Endothelial cell of umbilical vein (primary cell): Measurements from ENCODE around the gene ADAM10. TPM values are rescaled to one million over a fixed set of nuclear protein-coding genes. Genes with fewer than 3 reads are reported as not detected.

Source experiments
- BruUV-seq: library from RNA; stranded (reverse); fragments of 400-500 nt; replicated peaks from 2 replicates; lab custom pipeline; 2021; lab: Mats Ljungman, UMichigan
- CTCF ChIA-PET: fragments of 300-600, 350-600 bp; sonication (Branson Sonifier 250); formaldehyde crosslinking; loops from one replicate; lab custom pipeline; 2021; ENCODE audit warnings: antibody characterized with exemption, inconsistent platforms; lab: Charles Lee
- POLR2A ChIA-PET: fragments of 300-600, 350-600 bp; sonication (Branson Sonifier 250); formaldehyde crosslinking; loops from one replicate; lab custom pipeline; 2021; ENCODE audit warnings: antibody characterized with exemption, inconsistent platforms; lab: Charles Lee
- DNase-seq: peaks from one replicate; pipeline ENCODE4 v3.0.0-alpha.2; 2011; ENCODE audit warnings: low read depth, low spot score
- FAIRE-seq: peaks from 2 replicates; lab custom pipeline; 2011; peaks lifted over from hg19 to GRCh38; lab: Jason Lieb, UNC
- H2AFZ ChIP-seq: 2 replicates; pipeline ENCODE4 v1.6.0; 2012; ENCODE audit warnings: low read depth, low read length, control low read depth, inconsistent platforms
- H3K27ac ChIP-seq: 2 replicates; pipeline ENCODE4 v1.5.1; 2011; ENCODE audit warnings: low read depth, mild to moderate bottlenecking, control low read depth, low read length, moderate library complexity; ENCODE audit not compliant: insufficient read depth
- H3K27me3 ChIP-seq, 2 experiments: 2 replicates each; pipeline versions ENCODE4 v1.6.0 to v1.6.1; 2011; ENCODE audit warnings: low read length in 2 of 2, mixed read lengths in 1 of 2; ENCODE audit not compliant: control insufficient read depth in 2 of 2, insufficient read depth in 2 of 2
- H3K36me3 ChIP-seq, 2 experiments: 2 replicates in 1 of 2; 3 replicates in 1 of 2; pipeline ENCODE4 v1.5.1; 2011; ENCODE audit warnings: low read length in 2 of 2, mild to moderate bottlenecking in 1 of 2, moderate library complexity in 1 of 2; ENCODE audit not compliant: control insufficient read depth in 2 of 2, insufficient read depth in 2 of 2; ENCODE audit errors: extremely low read depth in 1 of 2
- H3K4me1 ChIP-seq: 3 replicates; pipeline ENCODE4 v1.5.1; 2011; ENCODE audit warnings: mild to moderate bottlenecking, low read length; ENCODE audit not compliant: control insufficient read depth, insufficient read depth; ENCODE audit errors: extremely low read depth
- H3K4me2 ChIP-seq: 2 replicates; pipeline ENCODE4 v1.6.1; 2011; ENCODE audit warnings: low read length, control low read depth, mixed read lengths; ENCODE audit not compliant: insufficient read depth
- H3K4me3 ChIP-seq, 3 experiments: fragments of 200-600 bp in 1 of 3; sonication (generic), shearing (Covaris generic) in 1 of 3; replicated peaks in 1 of 3; 2 replicates each; pipeline ENCODE4 v1.5.1; 2011 to 2016; ENCODE audit warnings: control low read depth in 3 of 3, low read length in 3 of 3, mild to moderate bottlenecking in 2 of 3, inconsistent platforms in 1 of 3, low read depth in 1 of 3, moderate library complexity in 1 of 3; ENCODE audit not compliant: insufficient read depth in 1 of 3
- H3K79me2 ChIP-seq: 2 replicates; pipeline ENCODE4 v1.6.0; 2012; ENCODE audit warnings: low read length, inconsistent platforms; ENCODE audit not compliant: control insufficient read depth, insufficient read depth
- H3K9ac ChIP-seq: replicated peaks from 2 replicates; pipeline ENCODE3; 2011; ENCODE audit warnings: low read length, control low read depth; ENCODE audit not compliant: insufficient read depth; ENCODE audit errors: extremely low read depth
- H3K9me1 ChIP-seq: replicated peaks from 3 replicates; pipeline ENCODE4 v1.6.0; 2011; ENCODE audit warnings: mild to moderate bottlenecking, low read length; ENCODE audit not compliant: control insufficient read depth, insufficient read depth; ENCODE audit errors: extremely low read depth
- H3K9me3 ChIP-seq: replicated peaks from 2 replicates; pipeline ENCODE4 v1.5.1; 2012; ENCODE audit warnings: low read length, inconsistent platforms; ENCODE audit not compliant: control insufficient read depth, insufficient read depth
- H4K20me1 ChIP-seq: replicated peaks from 2 replicates; pipeline ENCODE3; 2011; ENCODE audit warnings: mild to moderate bottlenecking, low read length; ENCODE audit not compliant: control insufficient read depth, insufficient read depth; ENCODE audit errors: extremely low read depth
- EZH2 ChIP-seq: IDR thresholded peaks from 2 replicates; pipeline ENCODE4 v1.6.1; 2012; ENCODE audit warnings: borderline replicate concordance, low read depth, mild to moderate bottlenecking, moderate library complexity, low read length, inconsistent platforms; ENCODE audit not compliant: severe bottlenecking
- FOS ChIP-seq: IDR thresholded peaks from 2 replicates; pipeline ENCODE4 v1.6.1; 2011; ENCODE audit warnings: mild to moderate bottlenecking, low read length, moderate library complexity, borderline replicate concordance; ENCODE audit not compliant: insufficient read depth
- GATA2 ChIP-seq: IDR thresholded peaks from 2 replicates; pipeline ENCODE4 v1.7.0; 2011; ENCODE audit warnings: low read depth, mild to moderate bottlenecking, moderate library complexity, mixed read lengths, low read length; ENCODE audit not compliant: insufficient read length, insufficient read depth
- JUN ChIP-seq: IDR thresholded peaks from 2 replicates; pipeline ENCODE4 v1.6.1; 2011; ENCODE audit warnings: borderline replicate concordance, low read depth; ENCODE audit not compliant: insufficient read length, insufficient read depth
- MAX ChIP-seq: IDR thresholded peaks from 2 replicates; pipeline ENCODE4 v1.6.1; 2011; ENCODE audit not compliant: insufficient read depth, insufficient read length
- MYC ChIP-seq: IDR thresholded peaks from one replicate; pipeline ENCODE4 v1.6.1; 2011; ENCODE audit warnings: mild to moderate bottlenecking, low read depth, low read length
- POLR2A ChIP-seq: IDR thresholded peaks from 2 replicates; pipeline ENCODE4 v1.6.1; 2012; ENCODE audit warnings: low read depth, mild to moderate bottlenecking, control low read depth, low read length
- POLR2AphosphoS5 ChIP-seq: IDR thresholded peaks from 2 replicates; pipeline ENCODE4 v1.6.1; 2012; ENCODE audit warnings: low read depth, mild to moderate bottlenecking, control low read depth, low read length, moderate library complexity; ENCODE audit not compliant: insufficient read depth
- dilution Hi-C: fragments of 300-500 bp; cut with MboI; formaldehyde crosslinking; loops from one replicate; pipeline ENCODE4 v1.15.0; 2019; ENCODE audit warnings: low sequenced_read_pairs; ENCODE audit not compliant: extremely low pct_ligation_motif_present
- intact Hi-C: fragments of 100-400 bp; cut with micrococcal nuclease; formaldehyde crosslinking; loops from one replicate; pipeline ENCODE4 v1.10.0; 2022
- polyA plus RNA-seq, 4 experiments: library from polyadenylated mRNA; depleted of rRNA in 3 of 4; stranded (reverse) in 3 of 4; unstranded in 1 of 4; fragments of >200 nt; gene quantifications; 2 replicates each; pipeline versions ENCODE4 v1.2.1 to v1.2.3, GENCODE V29; 2011 to 2012; ENCODE audit warnings: missing spikeins in 1 of 4
- total RNA-seq: library from RNA; stranded (reverse); gene quantifications from 2 replicates; pipeline ENCODE4 v1.2.3, GENCODE V29; 2021
- TF ChIP-seq, protein P1 (sequence below), 2 donors: IDR thresholded peaks; 1 replicate in 1 of 2; 2 replicates in 1 of 2; pipeline ENCODE4 v1.5.1; 2011; ENCODE audit warnings: low read length in 2 of 2, mild to moderate bottlenecking in 2 of 2, moderate library complexity in 2 of 2, control low read depth in 1 of 2, inconsistent platforms in 1 of 2, low read depth in 1 of 2; ENCODE audit not compliant: insufficient read depth in 1 of 2; ENCODE audit errors: extremely low read depth in 1 of 2

Gene ADAM10
- total and polyA plus RNA-seq, 2 donors (not counting 3 experiments of a cell fraction or from before 2014, with no cell fraction given): 91.3 to 203 TPM

GRCh38 chr15:58549785-58550074 lies 199.8 kb downstream of the ADAM10 start:
- BruUV-seq: no TSS peak
- intact Hi-C loops: no loop called here
- dilution Hi-C loops: no loop called here
- ChIA-PET CTCF (interaction anchor here (0.9 kb wide), 1 partner anchor 10 kb away, joined by 3 read pairs; no protein-coding TSS in a partner anchor), POLR2A (no interaction called here)
- Histone ChIP-seq H3K9ac (no peak overlapping the region), H3K4me2 (no peak overlapping the region), H4K20me1 (no peaks in the 10 kb centered on the region), H3K27ac (no peak overlapping the region), H3K79me2 (no peaks in the 10 kb centered on the region), H3K9me3 (no peaks in the 10 kb centered on the region), H3K27me3 (no peaks in the 10 kb centered on the region), H3K9me1 (no peaks in the 10 kb centered on the region), H3K4me3 (no peak overlapping the region), H3K4me1 (peaks cover 30% of the 10 kb centered on the region), H2AFZ (no peak overlapping the region), H3K36me3 (no peaks in the 10 kb centered on the region)
- DNase-seq (no peak), FAIRE-seq (no peak)
- TF ChIP-seq JUN: no peak
- no peak for TF ChIP-seq POLR2A
- TF ChIP-seq EZH2: no peak
- TF ChIP-seq, protein P1, sequence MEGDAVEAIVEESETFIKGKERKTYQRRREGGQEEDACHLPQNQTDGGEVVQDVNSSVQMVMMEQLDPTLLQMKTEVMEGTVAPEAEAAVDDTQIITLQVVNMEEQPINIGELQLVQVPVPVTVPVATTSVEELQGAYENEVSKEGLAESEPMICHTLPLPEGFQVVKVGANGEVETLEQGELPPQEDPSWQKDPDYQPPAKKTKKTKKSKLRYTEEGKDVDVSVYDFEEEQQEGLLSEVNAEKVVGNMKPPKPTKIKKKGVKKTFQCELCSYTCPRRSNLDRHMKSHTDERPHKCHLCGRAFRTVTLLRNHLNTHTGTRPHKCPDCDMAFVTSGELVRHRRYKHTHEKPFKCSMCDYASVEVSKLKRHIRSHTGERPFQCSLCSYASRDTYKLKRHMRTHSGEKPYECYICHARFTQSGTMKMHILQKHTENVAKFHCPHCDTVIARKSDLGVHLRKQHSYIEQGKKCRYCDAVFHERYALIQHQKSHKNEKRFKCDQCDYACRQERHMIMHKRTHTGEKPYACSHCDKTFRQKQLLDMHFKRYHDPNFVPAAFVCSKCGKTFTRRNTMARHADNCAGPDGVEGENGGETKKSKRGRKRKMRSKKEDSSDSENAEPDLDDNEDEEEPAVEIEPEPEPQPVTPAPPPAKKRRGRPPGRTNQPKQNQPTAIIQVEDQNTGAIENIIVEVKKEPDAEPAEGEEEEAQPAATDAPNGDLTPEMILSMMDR (IDR thresholded peaks at IDR 0.05; ENCODE audit: extremely low read depth in 1 of 2, insufficient read depth in 1 of 2, low read depth in 1 of 2, low read length in 2 of 2): no peak
- no peak for TF ChIP-seq POLR2AphosphoS5
- TF ChIP-seq MAX: no peak
- TF ChIP-seq GATA2: no peak
- TF ChIP-seq MYC: no peak
- TF ChIP-seq FOS: no peak
